ENCODE measurements around the gene ALDH1A2.

DNA sequence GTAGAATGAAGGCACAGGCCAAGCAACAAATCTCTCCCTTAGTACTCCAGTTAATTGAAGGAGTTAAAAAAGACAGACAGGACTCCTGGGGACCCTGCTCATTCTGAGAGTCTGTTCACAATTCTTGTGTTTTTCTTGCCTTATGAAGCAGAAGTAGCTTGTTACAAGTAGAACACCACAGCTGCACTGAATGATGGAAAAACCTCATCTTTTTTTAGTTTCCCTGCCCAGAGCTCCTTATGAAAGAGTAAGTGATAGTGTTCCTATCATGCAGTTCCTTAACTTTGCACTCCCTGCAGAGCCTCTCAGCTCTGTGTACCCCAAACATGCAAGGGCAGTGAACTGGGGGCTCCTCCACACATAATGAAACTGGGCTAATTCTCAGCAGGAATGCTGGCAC is 95.5 kb downstream of the ALDH1A2 start:
- no peak for TF ChIP-seq TAF1 (IDR thresholded peaks at IDR 0.05; ENCODE audit: borderline replicate concordance, low read depth, low read length)
- TF ChIP-seq POLR2AphosphoS5 (IDR thresholded peaks at IDR 0.05; ENCODE audit: low read depth, low read length) = no peak
- TF ChIP-seq, protein P1, sequence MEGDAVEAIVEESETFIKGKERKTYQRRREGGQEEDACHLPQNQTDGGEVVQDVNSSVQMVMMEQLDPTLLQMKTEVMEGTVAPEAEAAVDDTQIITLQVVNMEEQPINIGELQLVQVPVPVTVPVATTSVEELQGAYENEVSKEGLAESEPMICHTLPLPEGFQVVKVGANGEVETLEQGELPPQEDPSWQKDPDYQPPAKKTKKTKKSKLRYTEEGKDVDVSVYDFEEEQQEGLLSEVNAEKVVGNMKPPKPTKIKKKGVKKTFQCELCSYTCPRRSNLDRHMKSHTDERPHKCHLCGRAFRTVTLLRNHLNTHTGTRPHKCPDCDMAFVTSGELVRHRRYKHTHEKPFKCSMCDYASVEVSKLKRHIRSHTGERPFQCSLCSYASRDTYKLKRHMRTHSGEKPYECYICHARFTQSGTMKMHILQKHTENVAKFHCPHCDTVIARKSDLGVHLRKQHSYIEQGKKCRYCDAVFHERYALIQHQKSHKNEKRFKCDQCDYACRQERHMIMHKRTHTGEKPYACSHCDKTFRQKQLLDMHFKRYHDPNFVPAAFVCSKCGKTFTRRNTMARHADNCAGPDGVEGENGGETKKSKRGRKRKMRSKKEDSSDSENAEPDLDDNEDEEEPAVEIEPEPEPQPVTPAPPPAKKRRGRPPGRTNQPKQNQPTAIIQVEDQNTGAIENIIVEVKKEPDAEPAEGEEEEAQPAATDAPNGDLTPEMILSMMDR (IDR thresholded peaks at IDR 0.05) = no peak
- TF ChIP-seq, protein P2, sequence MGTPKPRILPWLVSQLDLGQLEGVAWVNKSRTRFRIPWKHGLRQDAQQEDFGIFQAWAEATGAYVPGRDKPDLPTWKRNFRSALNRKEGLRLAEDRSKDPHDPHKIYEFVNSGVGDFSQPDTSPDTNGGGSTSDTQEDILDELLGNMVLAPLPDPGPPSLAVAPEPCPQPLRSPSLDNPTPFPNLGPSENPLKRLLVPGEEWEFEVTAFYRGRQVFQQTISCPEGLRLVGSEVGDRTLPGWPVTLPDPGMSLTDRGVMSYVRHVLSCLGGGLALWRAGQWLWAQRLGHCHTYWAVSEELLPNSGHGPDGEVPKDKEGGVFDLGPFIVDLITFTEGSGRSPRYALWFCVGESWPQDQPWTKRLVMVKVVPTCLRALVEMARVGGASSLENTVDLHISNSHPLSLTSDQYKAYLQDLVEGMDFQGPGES (IDR thresholded peaks at IDR 0.05; ENCODE audit: low read depth, low read length) = no peak
- TF ChIP-seq GABPA (IDR thresholded peaks at IDR 0.05; ENCODE audit: low read depth) = no peak
- TF ChIP-seq FOXM1 (IDR thresholded peaks at IDR 0.05; ENCODE audit: low read depth) = no peak
- TF ChIP-seq RAD21 (IDR thresholded peaks at IDR 0.05; ENCODE audit: low read length) = no peak
- TF ChIP-seq EZH2phosphoT487 (IDR thresholded peaks at IDR 0.05; ENCODE audit: borderline replicate concordance, low read depth) = no peak
- TF ChIP-seq, protein P3, sequence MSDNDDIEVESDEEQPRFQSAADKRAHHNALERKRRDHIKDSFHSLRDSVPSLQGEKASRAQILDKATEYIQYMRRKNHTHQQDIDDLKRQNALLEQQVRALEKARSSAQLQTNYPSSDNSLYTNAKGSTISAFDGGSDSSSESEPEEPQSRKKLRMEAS (IDR thresholded peaks at IDR 0.05; ENCODE audit: low read depth) = no peak
- TF ChIP-seq NRF1 (IDR thresholded peaks at IDR 0.05; ENCODE audit: low read depth, low read length) = no peak
- TF ChIP-seq MEF2A (IDR thresholded peaks at IDR 0.05; ENCODE audit: borderline replicate concordance, low read depth) = no peak
- TF ChIP-seq MXI1 (IDR thresholded peaks at IDR 0.05; ENCODE audit: low read depth, low read length) = no peak
